K562 (cell line): ENCODE data around the gene PGF.

Experiments used
- NR1H2 ChIP-seq: sonication (generic); formaldehyde crosslinking; IDR thresholded peaks from 2 replicates; pipeline ENCODE4 v1.4.0; 2020; ENCODE audit warnings: mild to moderate bottlenecking, missing genetic modification reagents
- XRCC3 ChIP-seq: fragments of 450-650 bp; IDR thresholded peaks from 2 replicates; pipeline ENCODE4 v1.6.1; 2017; ENCODE audit warnings: mild to moderate bottlenecking, moderate library complexity
- ZFX ChIP-seq: sonication (generic); formaldehyde crosslinking; IDR thresholded peaks from 2 replicates; pipeline ENCODE4 v1.8.0; 2022; ENCODE audit warnings: mild to moderate bottlenecking, missing genetic modification reagents, moderate library complexity
- TF ChIP-seq, protein P1 (sequence below): sonication (generic); formaldehyde crosslinking; IDR thresholded peaks from 2 replicates; pipeline ENCODE4 v1.8.1; 2023; ENCODE audit warnings: mild to moderate bottlenecking, missing genetic modification reagents
- TF ChIP-seq, protein P2 (sequence below): sonication (generic); formaldehyde crosslinking; IDR thresholded peaks from 2 replicates; pipeline ENCODE4 v1.8.0; 2023; ENCODE audit warnings: missing genetic modification reagents, mild to moderate bottlenecking, borderline replicate concordance
- TF ChIP-seq, protein P3 (sequence below): sonication (generic); formaldehyde crosslinking; IDR thresholded peaks from 2 replicates; pipeline ENCODE4 v1.8.1; 2023; ENCODE audit warnings: mild to moderate bottlenecking, missing genetic modification reagents
- TF ChIP-seq, protein P4 (sequence below): fragments of 450-650 bp; IDR thresholded peaks from 2 replicates; pipeline ENCODE4 v1.6.1; 2016

DNA sequence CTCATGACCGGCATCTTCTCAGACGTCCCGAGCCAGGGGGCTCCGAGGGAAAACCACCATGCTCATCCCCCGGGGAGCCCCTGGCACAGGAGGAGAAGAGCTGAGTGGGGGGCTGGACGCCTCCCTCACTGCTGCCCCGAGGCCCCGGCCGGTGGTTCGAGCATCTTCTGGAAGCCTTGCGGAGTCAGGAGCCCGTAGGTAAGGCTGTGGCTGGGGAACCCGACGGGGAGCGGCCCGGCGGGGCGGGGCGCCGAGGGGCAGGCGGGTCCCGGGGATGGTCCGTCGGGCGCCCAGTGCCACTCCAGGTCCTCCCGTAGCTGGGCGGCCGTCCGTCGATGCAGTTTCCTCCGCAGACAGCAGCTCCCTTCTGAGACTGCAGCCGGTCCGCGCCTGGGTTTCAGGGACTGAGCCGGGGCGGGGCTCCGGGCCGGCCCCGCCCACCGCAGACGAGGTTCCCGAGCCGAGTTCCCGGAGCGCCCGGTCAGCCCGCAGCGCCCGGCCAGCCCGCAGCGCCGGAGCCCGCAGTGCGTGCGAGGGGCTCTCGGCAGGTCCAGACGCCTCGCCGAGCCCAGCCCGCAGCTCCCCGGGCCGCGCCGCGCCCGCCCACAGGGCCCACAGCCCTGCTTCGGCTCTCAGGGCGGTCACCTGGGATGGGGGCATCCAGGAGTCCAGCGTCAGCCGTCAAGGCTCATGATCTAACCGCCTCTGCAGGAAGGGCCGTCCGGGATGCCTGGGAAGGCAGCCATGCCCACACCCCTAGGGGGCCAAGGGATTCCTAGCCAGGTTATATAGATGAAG, at the start of gene PGF:
- TF ChIP-seq, protein P1, sequence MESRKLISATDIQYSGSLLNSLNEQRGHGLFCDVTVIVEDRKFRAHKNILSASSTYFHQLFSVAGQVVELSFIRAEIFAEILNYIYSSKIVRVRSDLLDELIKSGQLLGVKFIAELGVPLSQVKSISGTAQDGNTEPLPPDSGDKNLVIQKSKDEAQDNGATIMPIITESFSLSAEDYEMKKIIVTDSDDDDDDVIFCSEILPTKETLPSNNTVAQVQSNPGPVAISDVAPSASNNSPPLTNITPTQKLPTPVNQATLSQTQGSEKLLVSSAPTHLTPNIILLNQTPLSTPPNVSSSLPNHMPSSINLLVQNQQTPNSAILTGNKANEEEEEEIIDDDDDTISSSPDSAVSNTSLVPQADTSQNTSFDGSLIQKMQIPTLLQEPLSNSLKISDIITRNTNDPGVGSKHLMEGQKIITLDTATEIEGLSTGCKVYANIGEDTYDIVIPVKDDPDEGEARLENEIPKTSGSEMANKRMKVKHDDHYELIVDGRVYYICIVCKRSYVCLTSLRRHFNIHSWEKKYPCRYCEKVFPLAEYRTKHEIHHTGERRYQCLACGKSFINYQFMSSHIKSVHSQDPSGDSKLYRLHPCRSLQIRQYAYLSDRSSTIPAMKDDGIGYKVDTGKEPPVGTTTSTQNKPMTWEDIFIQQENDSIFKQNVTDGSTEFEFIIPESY (CRISPR knock-in tag): no peak
- TF ChIP-seq XRCC3: no peak
- TF ChIP-seq, protein P2, sequence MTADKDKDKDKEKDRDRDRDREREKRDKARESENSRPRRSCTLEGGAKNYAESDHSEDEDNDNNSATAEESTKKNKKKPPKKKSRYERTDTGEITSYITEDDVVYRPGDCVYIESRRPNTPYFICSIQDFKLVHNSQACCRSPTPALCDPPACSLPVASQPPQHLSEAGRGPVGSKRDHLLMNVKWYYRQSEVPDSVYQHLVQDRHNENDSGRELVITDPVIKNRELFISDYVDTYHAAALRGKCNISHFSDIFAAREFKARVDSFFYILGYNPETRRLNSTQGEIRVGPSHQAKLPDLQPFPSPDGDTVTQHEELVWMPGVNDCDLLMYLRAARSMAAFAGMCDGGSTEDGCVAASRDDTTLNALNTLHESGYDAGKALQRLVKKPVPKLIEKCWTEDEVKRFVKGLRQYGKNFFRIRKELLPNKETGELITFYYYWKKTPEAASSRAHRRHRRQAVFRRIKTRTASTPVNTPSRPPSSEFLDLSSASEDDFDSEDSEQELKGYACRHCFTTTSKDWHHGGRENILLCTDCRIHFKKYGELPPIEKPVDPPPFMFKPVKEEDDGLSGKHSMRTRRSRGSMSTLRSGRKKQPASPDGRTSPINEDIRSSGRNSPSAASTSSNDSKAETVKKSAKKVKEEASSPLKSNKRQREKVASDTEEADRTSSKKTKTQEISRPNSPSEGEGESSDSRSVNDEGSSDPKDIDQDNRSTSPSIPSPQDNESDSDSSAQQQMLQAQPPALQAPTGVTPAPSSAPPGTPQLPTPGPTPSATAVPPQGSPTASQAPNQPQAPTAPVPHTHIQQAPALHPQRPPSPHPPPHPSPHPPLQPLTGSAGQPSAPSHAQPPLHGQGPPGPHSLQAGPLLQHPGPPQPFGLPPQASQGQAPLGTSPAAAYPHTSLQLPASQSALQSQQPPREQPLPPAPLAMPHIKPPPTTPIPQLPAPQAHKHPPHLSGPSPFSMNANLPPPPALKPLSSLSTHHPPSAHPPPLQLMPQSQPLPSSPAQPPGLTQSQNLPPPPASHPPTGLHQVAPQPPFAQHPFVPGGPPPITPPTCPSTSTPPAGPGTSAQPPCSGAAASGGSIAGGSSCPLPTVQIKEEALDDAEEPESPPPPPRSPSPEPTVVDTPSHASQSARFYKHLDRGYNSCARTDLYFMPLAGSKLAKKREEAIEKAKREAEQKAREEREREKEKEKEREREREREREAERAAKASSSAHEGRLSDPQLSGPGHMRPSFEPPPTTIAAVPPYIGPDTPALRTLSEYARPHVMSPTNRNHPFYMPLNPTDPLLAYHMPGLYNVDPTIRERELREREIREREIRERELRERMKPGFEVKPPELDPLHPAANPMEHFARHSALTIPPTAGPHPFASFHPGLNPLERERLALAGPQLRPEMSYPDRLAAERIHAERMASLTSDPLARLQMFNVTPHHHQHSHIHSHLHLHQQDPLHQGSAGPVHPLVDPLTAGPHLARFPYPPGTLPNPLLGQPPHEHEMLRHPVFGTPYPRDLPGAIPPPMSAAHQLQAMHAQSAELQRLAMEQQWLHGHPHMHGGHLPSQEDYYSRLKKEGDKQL (CRISPR knock-in tag): no peak
- TF ChIP-seq, protein P3, sequence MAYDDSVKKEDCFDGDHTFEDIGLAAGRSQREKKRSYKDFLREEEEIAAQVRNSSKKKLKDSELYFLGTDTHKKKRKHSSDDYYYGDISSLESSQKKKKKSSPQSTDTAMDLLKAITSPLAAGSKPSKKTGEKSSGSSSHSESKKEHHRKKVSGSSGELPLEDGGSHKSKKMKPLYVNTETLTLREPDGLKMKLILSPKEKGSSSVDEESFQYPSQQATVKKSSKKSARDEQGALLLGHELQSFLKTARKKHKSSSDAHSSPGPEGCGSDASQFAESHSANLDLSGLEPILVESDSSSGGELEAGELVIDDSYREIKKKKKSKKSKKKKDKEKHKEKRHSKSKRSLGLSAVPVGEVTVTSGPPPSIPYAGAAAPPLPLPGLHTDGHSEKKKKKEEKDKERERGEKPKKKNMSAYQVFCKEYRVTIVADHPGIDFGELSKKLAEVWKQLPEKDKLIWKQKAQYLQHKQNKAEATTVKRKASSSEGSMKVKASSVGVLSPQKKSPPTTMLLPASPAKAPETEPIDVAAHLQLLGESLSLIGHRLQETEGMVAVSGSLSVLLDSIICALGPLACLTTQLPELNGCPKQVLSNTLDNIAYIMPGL: no peak
- TF ChIP-seq NR1H2 (CRISPR knock-in tag): no peak
- TF ChIP-seq ZFX: peak; percentile 34; the same call in 1 of the 2 replicates
- TF ChIP-seq, protein P4, sequence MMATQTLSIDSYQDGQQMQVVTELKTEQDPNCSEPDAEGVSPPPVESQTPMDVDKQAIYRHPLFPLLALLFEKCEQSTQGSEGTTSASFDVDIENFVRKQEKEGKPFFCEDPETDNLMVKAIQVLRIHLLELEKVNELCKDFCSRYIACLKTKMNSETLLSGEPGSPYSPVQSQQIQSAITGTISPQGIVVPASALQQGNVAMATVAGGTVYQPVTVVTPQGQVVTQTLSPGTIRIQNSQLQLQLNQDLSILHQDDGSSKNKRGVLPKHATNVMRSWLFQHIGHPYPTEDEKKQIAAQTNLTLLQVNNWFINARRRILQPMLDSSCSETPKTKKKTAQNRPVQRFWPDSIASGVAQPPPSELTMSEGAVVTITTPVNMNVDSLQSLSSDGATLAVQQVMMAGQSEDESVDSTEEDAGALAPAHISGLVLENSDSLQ: no peak
